NCI-H1417 treated with DMSO at 0.1 percent for 48 hours (cell line): ENCODE results near the gene TMEM9B.
"Not testable (repeated sequence)": the region's sequence is repeated elsewhere in the genome, so short reads cannot be mapped to it uniquely, and the experiment has no call there.

Experiments used
- DNase-seq: peaks from one replicate; lab custom pipeline; 2025; lab: John Stamatoyannopoulos, UW

Gene TMEM9B

GRCh38 chr11:8973121-8973520, 8.9 kb upstream of the TMEM9B start:
- no peak for DNase-seq

- no peak for DNase-seq
Measured at GRCh38 chr11:8971924-8972316, 7.7 kb upstream of the TMEM9B start.

- DNase-seq = no peak
Measured at GRCh38 chr11:8971196-8971923, 7.1 kb upstream of the TMEM9B start.

DNA sequence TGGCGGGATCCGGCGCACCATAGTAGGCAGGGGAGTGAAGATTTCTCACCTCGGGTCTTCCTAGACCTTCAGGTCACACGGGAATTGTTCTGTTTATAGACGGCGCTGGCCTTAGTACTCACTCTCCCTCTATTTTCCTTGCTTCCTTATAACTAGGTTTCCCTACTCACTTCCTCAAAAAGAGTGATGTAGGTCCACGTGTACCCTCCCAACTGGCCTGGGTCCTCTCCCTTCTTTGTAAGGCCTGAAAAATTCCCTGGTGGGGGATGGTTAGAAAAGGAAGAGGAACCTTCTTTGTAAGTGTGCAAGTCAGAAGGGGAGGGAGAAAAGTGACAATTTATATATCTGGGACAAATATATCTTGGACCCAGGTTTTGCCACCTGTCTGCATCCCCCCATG, 2.9 kb upstream of the TMEM9B start:
- DNase-seq = no peak

DNA sequence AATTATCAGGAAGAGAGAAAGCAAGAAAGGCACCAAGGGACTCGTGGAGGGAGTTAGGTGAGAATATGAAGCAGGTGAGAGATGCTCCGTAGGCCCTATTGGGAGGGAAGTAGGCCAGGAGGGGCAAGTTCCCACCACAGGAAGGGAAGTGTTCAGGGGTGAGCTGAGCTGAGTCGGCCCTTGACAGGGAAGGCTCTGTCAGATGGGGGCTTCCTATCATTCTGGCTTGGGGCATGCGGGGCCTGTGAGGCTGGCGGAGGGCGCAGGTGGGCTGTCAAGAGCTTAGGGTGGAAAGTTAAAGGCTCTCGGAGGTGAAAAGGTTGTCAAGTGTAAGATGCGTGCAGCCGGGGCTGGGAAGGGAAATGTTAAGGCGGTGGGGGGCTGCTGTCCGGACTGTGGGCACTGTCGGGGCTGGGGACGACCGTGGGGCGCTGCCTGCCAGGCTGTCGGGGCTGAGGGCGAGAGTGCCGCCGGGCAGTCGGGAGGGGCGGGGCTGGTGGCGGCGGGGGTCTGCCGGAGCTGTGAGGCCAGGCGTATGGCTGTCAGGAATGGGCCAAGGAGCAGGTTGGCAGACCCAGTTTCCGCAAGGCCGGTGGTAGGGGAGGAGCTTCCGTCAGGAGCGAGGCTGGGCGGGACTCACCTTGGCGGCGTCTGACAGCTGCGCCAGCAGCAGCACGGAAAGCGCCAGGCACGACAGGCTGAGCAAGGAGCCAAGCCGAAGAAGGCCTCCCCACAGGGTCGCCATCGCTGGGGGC, 496 bp downstream of the TMEM9B start:
- DNase-seq = peak; percentile 20

- no peak for DNase-seq
Measured at GRCh38 chr11:8962841-8963240, 1.4 kb downstream of the TMEM9B start.

DNA sequence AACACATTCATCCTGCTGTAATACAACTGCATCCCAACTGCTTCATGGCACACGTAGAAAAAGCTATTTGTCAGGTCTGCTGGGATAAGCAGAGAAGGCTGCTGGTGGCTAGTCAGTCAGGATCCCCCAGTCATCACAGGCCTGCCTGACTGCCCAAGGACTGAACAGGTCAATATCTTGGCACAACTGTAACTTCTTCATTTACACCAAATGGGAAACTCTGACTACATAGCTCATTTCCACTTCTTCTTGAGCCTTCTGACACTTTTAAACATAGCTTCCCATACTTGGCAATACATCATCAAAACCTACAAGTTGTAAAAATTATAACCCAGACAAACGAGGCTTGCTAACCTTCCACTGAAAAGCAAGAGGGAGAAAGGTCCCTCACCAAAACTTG, 2.8 kb downstream of the TMEM9B start:
- no peak for DNase-seq

DNA sequence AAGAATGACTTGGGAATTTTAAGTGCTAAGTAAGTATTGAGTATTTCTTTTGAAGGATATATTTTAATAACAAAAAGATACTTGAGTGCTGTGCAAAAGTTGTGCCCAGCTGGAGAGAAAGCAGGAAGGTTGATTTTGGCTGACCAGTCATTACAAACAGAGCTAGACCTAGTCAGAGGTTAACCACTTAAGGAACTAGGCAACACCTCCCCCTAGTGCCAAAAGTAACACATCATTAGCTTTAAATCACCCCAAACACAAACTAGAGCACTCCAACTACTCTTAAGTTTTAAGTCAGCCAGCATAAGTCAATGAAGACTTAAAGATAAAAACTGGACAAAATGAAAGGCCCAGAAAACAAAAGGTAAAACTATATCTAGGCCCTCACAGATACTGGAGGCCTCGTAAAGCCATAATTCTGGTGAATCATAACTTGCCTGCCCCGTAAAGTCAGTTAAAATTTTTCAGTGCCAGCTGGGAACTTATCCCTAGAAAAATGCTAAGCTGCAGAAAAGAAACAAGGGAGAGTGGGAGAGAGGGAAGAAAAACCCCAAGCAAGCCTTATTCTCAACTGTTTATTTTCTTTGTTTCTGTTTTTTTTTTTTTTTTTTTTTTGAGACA, 4.6 kb downstream of the TMEM9B start:
- DNase-seq = no peak

DNA sequence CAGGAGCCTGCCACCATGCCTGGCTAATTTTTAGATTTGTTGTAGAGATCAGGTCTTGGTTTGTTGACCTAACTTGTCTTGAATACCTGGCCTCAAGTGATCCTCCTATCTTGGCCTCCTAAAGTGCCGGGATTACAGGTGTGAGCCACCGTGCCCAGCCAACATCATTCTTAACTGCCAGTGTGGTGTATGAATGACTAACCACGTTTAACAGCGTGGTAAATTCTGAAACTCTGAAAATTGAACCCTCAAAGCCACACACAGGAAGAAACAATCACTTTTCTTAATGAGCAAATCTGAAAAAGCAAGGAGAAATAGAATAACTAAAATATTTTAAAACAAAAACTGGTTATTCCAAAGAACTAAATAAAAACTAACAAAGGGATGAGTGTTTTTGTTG, 7.4 kb downstream of the TMEM9B start:
- DNase-seq = no peak

- no peak for DNase-seq
Measured at GRCh38 chr11:8948886-8949285, 15.4 kb downstream of the TMEM9B start.

GRCh38 chr11:8947230-8947943, 16.9 kb downstream of the TMEM9B start:
- no peak for DNase-seq

DNA sequence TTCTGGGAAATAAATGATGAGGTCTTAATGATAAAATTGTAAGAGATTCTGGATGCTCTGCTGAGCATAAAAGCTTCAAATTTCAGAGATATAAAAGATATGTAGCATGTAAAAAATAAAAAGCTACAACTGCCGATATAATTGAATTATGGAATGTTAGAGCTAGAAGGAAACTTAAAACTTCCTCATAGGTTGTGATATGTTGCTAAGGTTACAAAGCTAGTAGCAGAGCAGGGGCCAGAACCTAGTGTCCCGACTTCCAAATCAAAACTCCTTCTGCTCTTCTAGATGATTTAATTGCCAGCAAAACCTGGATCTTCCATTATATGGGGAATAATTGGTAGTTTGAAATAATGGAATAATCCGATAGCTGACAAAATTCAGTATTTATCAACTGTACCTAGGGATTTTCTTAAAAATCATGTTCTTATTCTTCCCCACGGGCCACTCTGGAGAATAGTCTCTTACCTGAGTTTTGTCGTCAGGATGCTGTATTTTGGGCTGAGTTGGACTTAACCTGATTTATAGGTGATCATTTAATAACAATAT, 21.6 kb downstream of the TMEM9B start, which contains the start of gene ASCL3:
ASCL3 (minus strand) TSS at position 499 of the 549 bp plus-strand sequence. CDS start 4,855 bp downstream, outside the sequence.
- no peak for DNase-seq

GRCh38 chr11:8941341-8942103, 22.7 kb downstream of the TMEM9B start:
- DNase-seq = no peak

DNA sequence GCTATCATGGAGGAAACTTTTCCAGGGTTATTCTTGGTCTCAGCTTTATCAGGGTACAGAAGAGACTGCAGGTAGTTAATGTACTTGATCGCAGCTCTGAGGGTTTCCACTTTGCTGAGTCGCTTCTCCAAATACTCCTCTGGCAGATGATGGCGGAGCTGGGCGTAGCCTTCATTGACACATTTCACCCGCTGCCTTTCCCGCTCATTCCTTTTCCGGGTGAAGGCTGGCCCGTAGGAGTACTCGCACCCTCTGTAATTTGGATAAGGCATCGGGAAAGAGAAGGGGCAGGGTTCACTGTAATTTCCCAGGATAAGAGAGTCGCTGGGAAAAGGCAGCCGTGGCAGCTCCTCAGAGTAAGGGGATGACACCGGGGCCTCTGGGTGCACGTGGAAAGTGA, 26.6 kb downstream of the TMEM9B start:
- no peak for DNase-seq

GRCh38 chr11:8937159-8937558, 27.1 kb downstream of the TMEM9B start:
- DNase-seq = no peak

DNA sequence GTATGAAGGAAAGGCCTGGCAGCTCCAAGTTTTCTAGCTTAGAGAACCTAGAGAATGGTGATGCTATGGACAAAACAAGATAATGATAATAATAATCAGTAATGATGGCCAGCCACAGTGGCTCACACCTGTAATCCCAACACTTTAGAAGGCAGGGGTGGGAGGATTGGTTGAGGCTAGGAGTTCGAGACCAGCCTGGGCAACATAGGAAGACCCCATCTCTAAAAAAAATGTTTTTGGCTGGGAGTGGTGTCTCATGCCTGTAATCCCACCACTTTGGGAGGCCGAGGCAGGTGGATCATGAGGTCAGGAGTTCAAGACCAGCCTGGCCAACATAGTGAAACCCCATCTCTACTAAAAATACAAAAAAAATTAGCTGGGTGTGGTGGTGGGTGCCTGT, 28.5 kb downstream of the TMEM9B start:
- DNase-seq = not testable (repeated sequence)

DNA sequence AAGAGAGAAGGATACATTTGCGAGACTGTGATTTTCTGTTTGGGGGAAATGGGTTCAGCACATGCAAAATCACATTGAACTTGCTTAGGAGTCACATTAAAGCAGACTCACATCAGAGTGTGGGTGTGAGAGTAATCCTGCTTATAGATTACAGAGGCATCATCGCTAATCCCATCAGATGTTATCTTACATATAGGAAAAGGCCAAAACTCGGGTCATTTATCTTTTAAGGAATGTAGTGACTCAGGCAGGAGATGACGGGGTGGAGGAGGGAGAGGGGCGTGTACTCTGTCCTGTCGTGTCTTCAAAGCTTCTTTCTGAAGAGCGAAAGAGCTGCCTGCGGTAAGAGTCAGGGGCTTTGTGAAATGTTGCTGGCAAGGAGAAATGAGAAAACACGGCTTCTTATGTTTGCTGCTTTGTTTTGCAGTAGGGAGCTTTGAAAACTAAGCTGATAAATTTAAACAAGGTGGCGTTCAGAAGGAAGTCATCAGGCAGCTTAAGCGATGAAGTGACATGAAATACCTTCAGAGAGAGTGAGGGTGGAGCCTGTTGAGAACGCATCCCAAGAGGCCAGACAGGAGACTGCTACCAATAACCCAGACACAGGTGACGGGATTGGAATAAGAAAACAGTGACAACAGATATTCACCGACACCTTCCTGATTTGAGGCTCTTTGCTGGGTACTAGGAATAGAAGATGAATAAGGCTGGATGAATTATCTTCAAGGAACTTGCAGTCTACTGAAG, 29.3 kb downstream of the TMEM9B start:
- no peak for DNase-seq

GRCh38 chr11:8933931-8934330, 30.3 kb downstream of the TMEM9B start:
- no peak for DNase-seq

- no peak for DNase-seq
Measured at GRCh38 chr11:8932564-8933180, 31.6 kb downstream of the TMEM9B start, which contains the start of gene C11orf16. Gene C11orf16 (minus strand): TSS chr11:8932947. CDS start chr11:8932308, 639 bp downstream.
